ENCODE measurements around the gene EIF2B2.
"Not testable (repeated sequence)": the region's sequence is repeated elsewhere in the genome, so short reads cannot be mapped to it uniquely, and the experiment has no call there.

Gene EIF2B2

DNA sequence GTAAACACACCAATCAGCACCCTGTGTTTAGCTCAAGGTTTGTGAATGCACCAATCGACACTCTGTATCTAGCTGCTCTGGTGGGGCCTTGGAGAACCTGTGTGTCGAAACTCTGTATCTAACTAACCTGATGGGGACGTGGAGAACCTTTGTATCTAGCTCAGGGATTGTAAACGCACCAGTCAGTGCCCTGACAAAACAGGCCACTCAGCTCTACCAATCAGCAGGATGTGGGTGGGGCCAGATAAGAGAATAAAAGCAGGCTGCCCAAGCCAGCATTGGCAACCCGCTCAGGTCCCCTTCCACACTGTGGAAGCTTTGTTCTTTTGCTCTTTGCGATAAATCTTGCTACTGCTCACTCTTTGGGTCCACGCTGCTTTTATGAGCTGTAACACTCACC is 6.9 kb upstream of the EIF2B2 start:
- not testable (repeated sequence) for DNase-seq

DNA sequence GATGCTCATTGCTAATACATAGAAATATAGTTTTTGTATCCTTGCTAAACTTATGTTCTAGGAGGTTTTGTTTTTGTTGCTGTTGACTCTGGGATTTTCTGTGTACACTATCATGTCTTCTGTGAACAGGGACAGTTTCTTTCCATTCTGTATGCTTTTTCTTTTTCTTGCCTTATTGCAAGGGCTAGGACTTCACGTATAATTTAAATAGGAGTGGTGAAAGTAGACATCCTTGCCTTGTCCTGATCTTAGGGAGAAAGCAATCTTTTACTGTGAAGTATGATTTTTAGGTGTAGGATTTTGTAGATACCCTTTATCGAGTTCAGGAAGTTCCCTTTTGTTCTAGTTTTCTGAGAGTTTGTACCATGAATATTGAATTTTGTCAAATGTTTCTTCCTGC is 1.5 kb upstream of the EIF2B2 start:
- no peak for DNase-seq

DNA sequence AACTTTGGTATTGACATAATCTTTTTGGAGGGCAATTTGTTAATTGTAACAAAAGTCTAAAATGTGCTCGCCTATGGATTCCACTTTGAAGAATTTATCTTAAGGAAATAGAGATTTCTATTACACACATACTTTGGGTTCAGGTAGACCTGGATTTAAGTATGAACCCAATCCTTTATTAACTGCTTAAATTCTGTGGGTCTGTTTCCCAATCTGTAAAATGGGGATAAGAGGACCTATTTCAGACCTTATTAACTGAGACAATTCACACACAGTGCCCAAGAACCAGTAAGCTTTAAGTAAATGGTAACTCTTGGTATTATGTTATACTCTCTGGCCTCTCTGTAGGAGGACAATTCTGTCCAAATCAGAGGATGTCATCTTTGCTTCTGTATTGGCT is 822 bp upstream of the EIF2B2 start:
- DNase-seq = no peak

DNA sequence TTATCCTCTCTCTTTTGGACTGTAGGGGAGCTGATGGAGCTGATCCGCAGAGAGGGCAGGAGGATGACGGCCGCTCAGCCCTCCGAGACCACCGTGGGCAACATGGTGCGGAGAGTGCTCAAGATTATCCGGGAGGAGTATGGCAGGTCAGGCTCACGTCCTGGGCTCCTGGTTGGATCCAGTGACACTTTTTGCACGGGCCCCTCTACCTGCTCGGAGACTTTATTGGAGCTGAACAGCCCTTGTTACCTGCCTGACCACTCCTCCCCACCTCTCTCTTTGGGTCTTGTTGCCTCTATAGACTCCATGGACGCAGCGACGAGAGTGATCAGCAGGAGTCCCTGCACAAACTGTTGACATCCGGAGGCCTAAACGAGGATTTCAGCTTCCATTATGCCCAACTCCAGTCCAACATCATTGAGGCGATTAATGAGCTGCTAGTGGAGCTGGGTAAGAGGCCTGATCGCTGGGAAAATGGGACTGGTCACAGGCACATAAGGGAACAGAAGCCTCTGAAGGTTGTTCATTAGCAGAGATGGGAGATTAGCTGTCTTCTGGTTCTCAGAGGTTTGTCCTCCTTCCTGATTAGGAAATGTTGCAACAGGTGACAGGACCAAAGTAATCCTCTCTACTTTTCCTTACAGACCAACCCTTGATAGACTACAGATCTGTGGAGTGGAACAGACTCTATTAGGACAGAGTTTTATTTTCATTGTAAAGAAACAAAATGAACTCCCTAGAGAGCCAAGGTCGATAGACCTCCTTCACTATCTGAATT is 718 bp downstream of the EIF2B2 start:
- no peak for DNase-seq

DNA sequence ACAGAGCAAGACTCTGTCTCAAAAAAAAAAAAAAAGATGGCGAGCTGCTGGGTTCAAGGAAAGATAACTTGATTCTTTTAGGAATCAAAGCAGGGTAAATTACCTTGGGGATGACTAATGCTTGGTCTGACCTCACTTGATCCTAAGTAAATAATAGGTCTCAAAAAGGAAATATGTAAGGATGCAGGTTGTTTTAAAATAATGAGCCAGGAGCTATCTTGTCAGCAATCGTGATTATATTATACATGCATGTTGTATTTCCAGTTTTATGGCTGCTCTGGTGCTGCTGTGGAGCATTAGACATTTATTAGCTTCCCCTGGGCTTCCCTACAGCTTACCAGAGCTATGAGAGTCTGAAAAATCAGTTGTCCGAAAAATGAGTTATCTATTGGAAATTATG is 2.6 kb downstream of the EIF2B2 start:
- no peak for DNase-seq

DNA sequence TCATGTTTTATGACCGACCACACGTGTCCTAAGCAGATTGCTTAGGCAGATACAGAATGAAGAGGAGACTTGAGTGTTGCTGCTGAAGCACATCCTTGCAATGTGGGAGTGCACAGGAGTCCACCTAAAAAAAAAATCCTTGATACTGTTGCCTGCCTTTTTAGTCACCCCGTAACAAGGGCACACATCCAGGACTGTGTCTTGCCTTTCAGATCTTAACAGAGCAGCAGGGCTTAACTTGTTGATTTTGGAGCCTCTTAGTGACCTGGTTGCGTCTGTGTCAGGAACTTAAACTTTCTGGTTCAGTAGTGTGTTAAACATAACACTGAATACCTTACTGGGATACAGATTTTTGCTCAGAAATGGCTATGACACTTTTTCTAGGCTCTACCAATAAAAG is 6.5 kb downstream of the EIF2B2 start:
- DNase-seq = no peak

DNA sequence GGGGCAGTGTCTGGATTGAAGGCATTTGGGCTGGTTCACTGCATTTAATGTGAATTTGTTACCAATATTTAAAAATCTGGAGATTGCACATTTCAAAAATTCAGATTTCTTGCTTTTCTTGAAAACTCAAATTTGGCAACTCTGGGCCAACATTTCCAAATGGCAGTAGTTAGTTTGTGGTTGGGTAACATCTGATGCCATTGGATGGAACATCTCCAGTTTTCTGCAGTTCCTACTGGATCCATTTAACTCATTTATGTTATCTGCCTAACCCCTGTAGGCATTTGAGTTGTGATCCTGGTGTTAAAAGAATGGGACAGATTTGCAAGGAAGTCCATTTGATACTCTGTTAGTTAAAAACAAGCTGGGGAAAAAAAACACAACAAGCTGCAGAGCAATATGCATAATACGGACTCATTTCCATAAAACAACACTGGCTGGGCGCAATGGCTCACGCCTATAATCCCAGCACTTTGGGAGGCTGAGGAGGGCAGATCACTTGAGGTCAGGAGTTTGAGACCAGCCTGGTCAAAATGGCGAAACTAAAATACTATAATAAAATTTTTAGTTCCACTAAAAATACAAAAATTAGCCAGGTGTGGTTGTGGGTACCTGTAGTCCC is 7.9 kb downstream of the EIF2B2 start:
- no peak for DNase-seq

DNA sequence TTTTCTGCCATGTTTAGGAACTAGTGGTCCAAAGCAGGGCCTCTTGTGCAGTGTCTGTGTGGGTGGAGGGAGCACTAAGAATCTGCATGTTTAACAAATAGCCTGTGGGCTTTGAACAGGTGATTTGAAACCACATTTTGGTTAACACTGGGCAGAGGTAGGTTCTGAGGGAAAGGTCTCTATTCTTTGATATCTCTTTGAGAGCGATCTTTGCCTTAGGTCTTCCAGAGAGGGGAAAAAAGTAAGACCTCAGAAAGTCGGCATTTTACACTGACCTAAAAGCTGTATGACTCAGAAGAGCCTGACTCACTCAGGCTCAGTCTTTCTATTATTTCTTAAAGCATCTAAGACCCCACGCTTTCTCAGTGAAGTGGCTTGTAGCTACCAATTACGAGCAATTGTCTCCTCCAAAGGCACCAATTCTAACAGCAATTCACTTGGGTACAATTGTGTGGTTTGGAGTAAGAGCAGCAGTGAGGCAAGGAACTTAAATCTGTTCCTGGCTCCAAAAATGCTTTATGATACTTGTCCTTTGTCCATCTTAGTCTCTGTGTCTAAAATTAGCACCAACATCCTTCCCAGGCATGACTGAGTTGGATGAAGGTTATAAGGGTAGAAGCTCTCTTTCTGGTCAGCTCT is 8.8 kb downstream of the EIF2B2 start:
- DNase-seq = no peak

DNA sequence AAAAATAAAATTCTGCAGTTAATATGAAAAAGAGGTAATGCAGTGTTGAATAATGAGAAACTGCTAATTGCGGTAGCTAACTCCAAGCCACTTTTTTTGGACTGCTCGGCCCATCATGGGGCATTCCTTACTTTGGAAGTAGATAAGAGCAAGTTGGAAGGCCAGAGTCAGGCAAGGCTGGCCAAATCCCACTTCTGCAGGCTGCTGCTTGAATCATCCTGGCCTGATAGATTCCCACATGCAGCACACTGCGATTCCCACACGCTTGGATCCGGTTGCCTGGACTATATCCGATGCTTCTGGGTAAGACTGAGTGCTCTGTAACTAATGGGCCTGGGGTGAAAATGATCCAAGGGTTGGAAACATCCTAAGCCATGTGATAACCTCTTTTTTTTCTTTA is 10.6 kb downstream of the EIF2B2 start:
- DNase-seq = no peak

DNA sequence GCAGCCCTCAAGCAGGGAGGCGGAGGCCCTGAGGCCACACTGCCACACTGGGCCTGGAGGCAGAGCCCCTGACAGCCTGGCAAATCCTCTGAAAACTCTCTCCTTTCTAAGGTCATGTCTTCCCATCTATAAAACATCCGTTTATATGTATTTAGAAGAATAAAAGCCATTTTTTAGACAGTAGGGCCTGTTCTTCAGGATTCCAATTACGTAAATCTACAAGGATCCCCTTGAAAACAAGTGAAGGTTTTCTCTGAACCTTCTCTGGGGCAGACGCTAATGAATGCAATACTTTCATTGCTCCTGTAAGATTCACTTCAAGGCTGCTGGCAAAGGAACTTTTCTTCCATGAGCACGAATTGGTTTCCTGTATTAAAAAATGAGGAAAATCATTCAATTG is 12.8 kb downstream of the EIF2B2 start:
- DNase-seq = no peak

DNA sequence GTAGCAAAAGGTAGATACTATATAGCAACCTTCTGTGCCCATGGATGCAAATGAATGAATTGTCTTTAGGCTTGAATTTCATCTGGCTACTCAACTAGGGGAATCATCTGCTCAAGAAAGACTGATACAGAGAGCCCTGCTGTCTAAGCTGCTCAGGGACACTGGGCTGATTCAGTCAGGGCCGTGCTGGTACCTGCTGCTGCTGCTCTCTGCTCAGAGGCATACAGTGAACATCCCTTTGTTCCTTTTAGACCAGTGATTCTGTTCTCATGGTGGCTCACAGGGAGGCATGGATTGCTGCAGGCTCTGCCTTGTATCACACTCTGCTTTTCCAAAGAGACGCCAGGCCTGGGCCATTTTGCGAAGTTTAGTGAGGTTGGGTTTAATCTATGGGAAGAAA is 14.1 kb downstream of the EIF2B2 start:
- no peak for DNase-seq

DNA sequence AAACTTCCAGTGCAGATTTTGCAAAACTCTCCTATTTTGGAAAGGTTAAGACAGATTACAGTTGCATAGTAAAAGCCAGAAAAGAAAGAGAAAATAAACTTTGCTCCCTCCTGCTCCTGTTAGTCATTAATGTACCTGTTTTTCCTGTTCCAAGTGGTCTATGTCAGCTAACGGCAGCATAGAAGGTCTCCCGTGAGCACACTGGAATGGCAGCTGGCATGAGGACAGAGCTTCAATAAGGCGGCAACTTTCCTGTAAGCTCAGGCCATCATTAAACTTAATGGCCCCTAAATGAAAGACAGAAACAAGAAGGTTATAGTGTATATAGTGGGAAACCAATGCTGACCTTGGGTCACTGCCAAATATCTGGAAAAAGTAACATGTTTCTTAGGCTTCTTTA is 16.0 kb downstream of the EIF2B2 start:
- DNase-seq = no peak

DNA sequence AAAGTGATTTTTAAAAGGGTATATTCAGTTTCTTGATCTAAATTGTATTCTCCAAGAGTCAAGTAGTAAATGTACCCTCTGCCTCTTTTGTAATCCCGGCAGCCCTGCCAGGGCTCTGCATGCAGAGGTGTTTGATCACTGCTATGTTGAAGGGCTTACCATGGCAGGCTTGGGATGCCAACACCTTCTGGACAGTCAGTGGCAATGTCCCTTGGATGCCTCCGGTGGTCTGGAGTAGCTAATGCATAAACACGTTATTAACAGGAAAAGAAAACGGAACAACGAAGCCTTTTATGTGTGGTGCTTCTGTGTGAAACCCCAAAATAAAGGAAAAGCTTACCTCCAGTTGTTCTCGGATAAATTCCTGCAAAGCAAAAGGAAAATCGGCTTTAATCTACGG is 19.9 kb downstream of the EIF2B2 start:
- DNase-seq = no peak

DNA sequence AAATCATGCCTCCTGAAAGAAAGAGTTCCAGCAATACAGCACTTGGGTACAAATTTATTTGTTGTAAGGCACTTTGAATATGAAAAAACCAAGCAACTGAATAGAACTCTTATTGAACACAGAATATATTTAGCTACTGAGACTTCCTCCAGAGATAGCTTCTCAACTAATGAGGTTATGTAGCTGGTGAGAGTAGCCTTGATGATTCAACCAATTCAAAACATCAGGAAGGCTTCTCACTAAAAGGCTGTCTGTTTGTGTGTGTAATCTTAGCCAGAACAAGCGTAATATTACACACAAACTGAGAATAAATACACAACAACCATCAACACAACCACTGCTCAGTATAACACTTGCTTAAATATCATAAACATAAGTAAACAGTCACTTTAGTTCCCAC is 20.4 kb downstream of the EIF2B2 start:
- DNase-seq = no peak

DNA sequence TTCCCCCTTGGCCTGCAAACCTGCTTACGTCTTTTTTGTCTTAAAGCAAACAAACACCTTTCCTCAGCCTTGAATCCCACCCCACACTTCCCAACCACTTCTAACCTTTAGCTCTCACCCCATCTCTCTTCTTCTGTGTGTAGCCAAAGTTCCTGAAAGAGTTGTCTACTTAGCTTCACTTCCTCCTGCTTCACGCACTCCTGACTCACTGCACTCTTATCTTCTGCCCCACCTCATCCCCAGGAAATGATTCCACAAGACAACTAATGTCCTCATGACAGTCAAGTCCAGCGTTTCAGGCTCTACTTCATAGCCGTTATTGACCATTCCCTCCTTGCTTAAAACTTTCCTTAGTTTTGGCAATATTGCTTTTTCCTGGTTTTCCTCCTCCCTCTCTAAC is 22.4 kb downstream of the EIF2B2 start:
- no peak for DNase-seq

DNA sequence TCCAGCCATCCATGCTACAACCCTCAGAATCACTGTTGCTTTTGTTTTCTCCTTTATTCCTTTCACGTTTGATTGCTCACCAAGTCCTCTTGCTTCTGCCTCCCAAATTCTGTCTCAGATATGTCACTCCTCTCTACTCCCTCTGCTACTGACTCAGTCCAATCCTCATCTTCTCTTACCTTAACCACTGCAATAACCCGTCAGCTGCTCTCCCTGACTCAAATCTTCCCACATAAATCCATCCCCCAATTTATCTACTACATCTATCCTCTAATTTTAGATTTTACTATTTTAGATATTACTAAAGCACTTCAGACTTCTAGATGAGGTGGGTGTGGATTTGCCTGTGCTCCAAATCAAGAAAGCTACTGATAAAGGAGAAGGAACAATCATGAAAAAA is 23.2 kb downstream of the EIF2B2 start:
- no peak for DNase-seq

DNA sequence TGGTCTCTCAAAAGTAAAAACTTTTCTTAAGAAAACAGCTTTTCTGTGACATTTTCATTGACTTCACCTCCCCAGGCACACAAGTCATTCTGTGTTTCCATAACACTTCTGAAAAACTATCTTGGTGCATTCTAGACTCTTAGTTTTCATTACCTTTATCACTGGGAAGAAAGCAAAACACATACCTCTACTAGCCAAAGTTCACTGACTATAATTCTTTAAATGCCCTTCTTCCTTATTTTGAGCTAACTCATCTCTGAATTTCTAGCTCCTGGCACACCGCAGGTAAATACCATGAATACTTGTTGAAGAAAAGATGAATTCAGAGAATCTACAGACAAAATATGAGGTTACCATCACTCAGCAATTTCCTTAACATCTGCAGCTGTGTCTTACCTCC is 27.4 kb downstream of the EIF2B2 start:
- DNase-seq = no peak

DNA sequence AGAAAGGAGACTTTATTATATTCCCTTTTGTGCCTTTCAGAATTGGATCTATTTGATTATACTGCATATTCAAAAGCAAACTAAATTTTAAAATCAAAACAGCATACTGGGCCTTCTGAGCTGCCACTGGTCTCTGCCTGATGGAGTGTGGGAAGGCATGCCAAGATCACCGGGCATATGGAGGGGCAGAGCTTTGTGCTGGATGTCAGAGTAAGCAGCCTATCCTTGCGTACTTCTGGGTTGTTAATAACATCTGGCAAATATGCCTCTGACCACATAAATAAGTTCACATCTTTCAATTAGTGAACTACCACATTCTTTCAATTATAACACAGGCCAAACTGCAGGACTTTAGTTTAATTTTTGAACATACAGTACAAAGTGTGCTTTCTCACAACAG is 30.2 kb downstream of the EIF2B2 start:
- no peak for DNase-seq

DNA sequence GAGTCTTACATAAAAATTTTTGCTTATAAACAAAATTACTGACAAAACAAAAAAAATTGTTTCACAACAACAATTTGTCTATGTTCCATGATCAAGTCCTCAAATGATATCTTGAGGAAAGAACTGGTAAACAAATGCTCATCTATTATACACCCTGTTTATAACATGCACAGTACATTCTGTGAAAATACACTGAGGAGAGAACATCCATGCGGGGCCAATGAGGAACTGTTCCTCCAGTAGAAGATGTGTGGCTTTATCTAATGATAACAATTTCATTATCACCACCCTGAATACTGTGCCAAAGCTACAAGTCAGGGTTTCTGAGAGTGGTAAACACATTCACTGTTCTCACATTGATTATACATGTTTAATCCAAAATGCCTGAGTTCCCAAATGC is 37.8 kb downstream of the EIF2B2 start:
- DNase-seq = no peak

DNA sequence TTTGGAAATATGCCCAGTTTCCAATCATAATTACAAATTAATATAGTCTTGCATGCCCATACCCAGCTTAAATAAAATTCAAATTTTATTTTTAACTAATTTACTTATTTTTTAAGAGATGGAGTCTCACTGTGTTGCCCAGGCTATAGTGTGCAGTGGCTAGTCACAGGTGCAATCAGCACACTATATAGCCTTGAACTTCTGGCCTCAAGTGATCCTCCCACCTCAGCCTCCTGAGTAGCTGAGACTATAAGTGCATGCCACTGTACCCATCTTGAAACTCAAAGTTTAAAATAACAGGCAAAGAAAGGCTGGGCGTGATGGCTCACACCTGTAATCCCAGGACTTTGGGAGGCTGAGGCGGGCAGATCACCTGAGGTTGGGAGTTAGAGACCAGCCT is 38.2 kb downstream of the EIF2B2 start:
- DNase-seq = no peak

DNA sequence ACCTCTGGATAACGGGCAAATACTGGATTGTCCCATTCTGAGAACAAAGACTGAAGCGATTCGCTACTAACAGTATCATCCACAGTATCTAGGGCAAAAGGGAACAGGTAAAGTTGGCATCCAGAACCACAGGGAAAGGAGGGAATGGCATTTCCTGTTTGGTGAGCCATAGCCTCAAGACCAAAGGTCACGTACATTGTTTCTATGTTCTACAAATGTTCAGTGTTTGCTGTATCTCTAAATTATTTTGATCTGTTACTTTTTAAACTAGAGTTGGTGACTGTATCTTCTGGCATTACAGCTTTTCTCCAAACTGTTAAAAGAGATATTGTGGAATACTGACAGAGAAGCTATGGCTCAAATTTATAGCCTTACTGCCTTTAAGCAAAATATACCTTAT is 38.9 kb downstream of the EIF2B2 start:
- no peak for DNase-seq

DNA sequence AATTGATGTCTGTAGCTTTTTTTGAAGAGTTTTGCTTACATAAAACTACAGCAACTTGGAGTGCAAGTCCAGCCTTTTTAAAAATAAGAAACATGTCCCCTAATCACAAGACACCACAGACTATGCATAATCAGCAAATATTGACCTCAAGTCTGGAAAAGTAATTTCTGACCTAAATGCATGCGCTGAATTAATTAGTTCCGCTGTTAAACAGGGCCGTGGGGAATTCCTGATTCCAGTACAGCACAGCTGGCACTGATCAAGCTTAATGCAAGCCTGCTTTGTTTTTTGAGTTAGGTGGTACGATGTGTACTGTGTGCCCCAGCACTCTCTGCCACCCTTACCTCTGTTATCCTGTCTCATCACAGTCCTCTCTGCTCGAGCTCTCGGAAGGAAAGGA is 39.3 kb downstream of the EIF2B2 start:
- DNase-seq = peak; percentile 42

DNA sequence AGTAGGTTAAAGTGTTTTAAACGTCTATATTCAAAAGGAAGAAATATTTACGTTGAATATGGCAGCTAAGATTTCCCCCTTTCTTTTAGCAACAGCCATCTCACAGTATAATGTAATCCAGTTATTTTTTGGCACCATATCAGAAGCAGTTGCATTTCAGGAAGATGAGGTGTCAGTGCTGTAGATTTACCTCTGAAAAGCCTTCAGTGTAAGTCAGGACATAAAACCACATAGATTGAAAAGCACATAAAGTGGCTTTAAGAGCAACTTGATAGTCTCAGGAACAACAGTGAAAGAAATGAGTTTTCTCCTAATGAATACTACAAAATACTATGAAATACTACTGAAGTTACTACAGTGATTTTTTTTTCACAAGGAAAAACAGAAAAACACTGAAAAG is 41.6 kb downstream of the EIF2B2 start:
- no peak for DNase-seq

DNA sequence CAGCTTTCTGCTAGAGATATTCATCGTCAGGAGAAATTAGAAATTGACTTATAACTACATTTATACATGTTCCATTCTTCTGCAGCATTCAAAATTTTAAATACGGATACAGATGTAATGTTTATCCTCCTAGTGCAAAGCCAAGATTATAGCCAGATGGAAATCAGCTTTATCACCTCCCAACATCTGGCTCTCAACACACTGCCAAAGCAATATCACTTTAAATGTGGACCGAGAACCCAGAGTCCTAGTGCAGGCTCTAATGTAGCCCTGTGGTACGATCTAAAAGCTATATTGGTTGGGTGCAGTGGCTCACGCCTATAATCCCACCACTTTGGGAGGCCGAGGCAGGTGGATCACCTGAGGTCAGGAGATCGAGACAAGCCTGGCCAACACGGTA is 42.0 kb downstream of the EIF2B2 start:
- no peak for DNase-seq

DNA sequence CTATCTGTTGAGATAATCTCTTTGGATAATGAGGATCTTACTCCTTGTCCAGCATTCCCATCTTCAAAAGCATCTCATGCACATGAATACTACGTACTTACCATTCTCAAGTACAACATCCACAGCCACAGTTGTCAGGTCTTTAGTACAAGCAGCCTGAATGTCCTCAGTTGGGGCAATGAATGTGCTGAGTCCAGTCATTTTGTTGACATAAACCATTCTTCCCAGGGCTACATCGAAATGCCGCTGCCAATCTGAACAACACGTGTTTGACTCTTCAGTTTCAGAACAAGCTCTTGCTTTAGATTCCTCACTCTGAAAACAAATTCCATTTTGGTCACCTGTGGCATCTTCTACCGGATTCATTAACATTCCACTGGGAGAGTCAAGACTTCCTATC is 43.6 kb downstream of the EIF2B2 start:
- no peak for DNase-seq

All from eye (tissue), 1 donor.